Osteoblast (primary cell): ENCODE data around the gene BECN2. TPM values are rescaled to one million over a fixed set of nuclear protein-coding genes. Genes with fewer than 3 reads are reported as not detected.

ENCODE experiments used
- DNase-seq: peaks from one replicate; pipeline ENCODE4 v3.0.0; 2011; ENCODE audit warnings: low spot score, mixed read lengths; ENCODE audit not compliant: insufficient read length; ENCODE audit errors: missing footprints
- H2AFZ ChIP-seq: 2 replicates; pipeline ENCODE4 v1.6.0; 2011; ENCODE audit warnings: mild to moderate bottlenecking, low read length
- H3K27ac ChIP-seq: 2 replicates; pipeline ENCODE4 v1.5.1; 2011; ENCODE audit warnings: mild to moderate bottlenecking, low read depth, low read length, moderate library complexity
- H3K27me3 ChIP-seq: 2 replicates; pipeline ENCODE4 v1.6.0; 2012; ENCODE audit warnings: mild to moderate bottlenecking, control low read depth, inconsistent platforms, low read length, moderate library complexity; ENCODE audit not compliant: insufficient read depth
- H3K36me3 ChIP-seq: 2 replicates; pipeline ENCODE4 v1.5.1; 2011; ENCODE audit warnings: mild to moderate bottlenecking, low read length, control low read depth, moderate library complexity; ENCODE audit not compliant: insufficient read depth
- H3K4me1 ChIP-seq: 2 replicates; pipeline ENCODE4 v1.5.1; 2011; ENCODE audit warnings: mild to moderate bottlenecking, low read length, control low read depth, moderate library complexity; ENCODE audit not compliant: insufficient read depth
- H3K4me2 ChIP-seq: 2 replicates; pipeline ENCODE4 v1.6.0; 2011; ENCODE audit warnings: mild to moderate bottlenecking, low read length; ENCODE audit not compliant: insufficient read depth
- H3K4me3 ChIP-seq: fragments of 200-600 bp; sonication (generic); 3 replicates; pipeline ENCODE4 v1.5.1; 2012; ENCODE audit warnings: mild to moderate bottlenecking, low read length, inconsistent platforms; ENCODE audit not compliant: insufficient read depth
- H3K79me2 ChIP-seq: 2 replicates; pipeline ENCODE4 v1.6.0; 2012; ENCODE audit warnings: mild to moderate bottlenecking, low read length, control low read depth, inconsistent platforms; ENCODE audit not compliant: insufficient read depth
- H3K9me3 ChIP-seq: 2 replicates; pipeline ENCODE4 v1.5.1; 2011; ENCODE audit warnings: low read depth, low read length, control low read depth
- H4K20me1 ChIP-seq: 2 replicates; pipeline ENCODE4 v1.6.0; 2012; ENCODE audit warnings: mild to moderate bottlenecking, low read length, control low read depth; ENCODE audit not compliant: insufficient read depth
- total RNA-seq: library from RNA; depleted of rRNA; stranded (reverse); fragments of >200 nt; gene quantifications from 2 replicates; pipeline ENCODE4 v1.2.3, GENCODE V29; 2012
- TF ChIP-seq, protein P1 (sequence below): IDR thresholded peaks from 2 replicates; pipeline ENCODE4 v1.5.1; 2011; ENCODE audit warnings: mild to moderate bottlenecking, low read depth, low read length, moderate library complexity; ENCODE audit errors: extremely low read depth

Gene BECN2
- total RNA-seq, 1 donor = not detected

DNA sequence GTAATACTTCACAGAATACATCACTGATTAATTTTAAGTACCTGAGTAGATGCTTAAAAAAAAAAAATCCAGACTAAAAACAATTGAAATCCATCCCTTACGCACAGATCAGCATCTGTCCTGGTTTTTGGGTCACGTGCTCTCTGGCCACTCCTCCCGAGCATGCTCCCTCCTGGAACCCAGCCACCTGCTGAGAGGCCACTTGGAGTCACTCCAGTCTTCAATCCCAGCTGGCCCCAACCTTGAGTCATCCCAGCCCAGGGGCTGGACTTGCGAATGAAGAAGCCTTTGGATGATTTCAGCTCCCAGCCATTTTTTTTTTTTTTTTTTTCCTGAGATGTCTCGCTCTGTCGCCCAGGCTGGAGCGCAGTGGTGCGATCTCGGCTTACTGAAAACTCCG is 32.5 kb downstream of the BECN2 start:
- H3K4me1 ChIP-seq = peaks cover 9% of the 10 kb centered on the region
- DNase-seq = peak; percentile 76
- H3K4me2 ChIP-seq = no peak overlapping the region
- no peak overlapping the region for H2AFZ ChIP-seq
- no peaks in the 10 kb centered on the region for H4K20me1 ChIP-seq
- H3K36me3 ChIP-seq = no peaks in the 10 kb centered on the region
- no peak overlapping the region for H3K27ac ChIP-seq
- H3K9me3 ChIP-seq = no peaks in the 10 kb centered on the region
- TF ChIP-seq, protein P1, sequence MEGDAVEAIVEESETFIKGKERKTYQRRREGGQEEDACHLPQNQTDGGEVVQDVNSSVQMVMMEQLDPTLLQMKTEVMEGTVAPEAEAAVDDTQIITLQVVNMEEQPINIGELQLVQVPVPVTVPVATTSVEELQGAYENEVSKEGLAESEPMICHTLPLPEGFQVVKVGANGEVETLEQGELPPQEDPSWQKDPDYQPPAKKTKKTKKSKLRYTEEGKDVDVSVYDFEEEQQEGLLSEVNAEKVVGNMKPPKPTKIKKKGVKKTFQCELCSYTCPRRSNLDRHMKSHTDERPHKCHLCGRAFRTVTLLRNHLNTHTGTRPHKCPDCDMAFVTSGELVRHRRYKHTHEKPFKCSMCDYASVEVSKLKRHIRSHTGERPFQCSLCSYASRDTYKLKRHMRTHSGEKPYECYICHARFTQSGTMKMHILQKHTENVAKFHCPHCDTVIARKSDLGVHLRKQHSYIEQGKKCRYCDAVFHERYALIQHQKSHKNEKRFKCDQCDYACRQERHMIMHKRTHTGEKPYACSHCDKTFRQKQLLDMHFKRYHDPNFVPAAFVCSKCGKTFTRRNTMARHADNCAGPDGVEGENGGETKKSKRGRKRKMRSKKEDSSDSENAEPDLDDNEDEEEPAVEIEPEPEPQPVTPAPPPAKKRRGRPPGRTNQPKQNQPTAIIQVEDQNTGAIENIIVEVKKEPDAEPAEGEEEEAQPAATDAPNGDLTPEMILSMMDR = no peak
- H3K27me3 ChIP-seq = no peaks in the 10 kb centered on the region
- no peak overlapping the region for H3K4me3 ChIP-seq
- no peaks in the 10 kb centered on the region for H3K79me2 ChIP-seq

DNA sequence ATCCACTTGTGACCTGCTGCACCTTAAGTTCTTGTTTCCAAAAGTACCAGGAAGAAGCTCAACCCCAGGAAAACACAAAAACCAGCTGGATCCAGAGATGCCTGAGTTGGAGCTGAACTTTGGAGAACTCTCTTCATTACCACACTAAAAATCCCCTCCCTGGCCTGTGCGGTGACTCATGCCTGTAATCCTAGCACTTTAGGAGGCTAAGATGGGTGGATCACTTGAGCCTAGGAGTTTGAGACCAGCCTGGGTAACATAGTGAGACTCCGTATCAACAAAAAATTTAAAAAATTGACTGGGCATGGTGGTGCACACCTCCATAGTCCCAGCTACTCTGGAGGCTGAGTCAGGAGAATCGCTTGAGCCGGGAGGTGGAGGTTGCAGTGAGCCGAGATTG is 35.2 kb downstream of the BECN2 start:
- no peaks in the 10 kb centered on the region for H3K9me3 ChIP-seq
- TF ChIP-seq, protein P1 = no peak

DNA sequence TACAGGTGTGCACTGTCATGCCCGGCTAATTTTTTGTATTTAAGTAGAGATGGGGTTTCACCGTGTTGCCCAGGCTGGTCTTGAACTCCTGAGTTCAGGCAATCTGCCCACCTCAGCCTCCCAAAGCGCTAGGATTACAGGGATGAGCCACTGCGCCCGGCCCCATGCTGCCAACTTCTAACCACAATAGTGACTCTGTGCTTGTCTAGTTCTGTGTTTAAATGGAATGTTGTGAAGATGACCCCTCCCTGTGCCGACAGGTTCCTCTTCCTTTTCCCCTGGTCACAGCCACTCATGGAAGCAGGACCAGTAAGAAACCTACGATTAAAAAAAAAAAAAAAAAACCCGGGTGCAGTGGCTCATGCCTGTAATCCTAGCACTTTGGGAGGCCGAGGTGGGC is 36.6 kb downstream of the BECN2 start:
- no peak overlapping the region for H3K4me3 ChIP-seq
- TF ChIP-seq, protein P1 = no peak
- H3K79me2 ChIP-seq = no peaks in the 10 kb centered on the region
- no peaks in the 10 kb centered on the region for H3K36me3 ChIP-seq
- no peaks in the 10 kb centered on the region for H3K9me3 ChIP-seq
- no peaks in the 10 kb centered on the region for H3K27me3 ChIP-seq
- H3K4me2 ChIP-seq = no peak overlapping the region
- no peak for DNase-seq
- no peak overlapping the region for H2AFZ ChIP-seq
- H4K20me1 ChIP-seq = no peaks in the 10 kb centered on the region
- H3K27ac ChIP-seq = no peak overlapping the region
- peaks cover 4% of the 10 kb centered on the region for H3K4me1 ChIP-seq

More for the DNA sequence above, 35.2 kb downstream of the BECN2 start:
- H2AFZ ChIP-seq = no peak overlapping the region
- H3K4me2 ChIP-seq = no peak overlapping the region
- H3K27me3 ChIP-seq = no peaks in the 10 kb centered on the region
- H3K36me3 ChIP-seq = no peaks in the 10 kb centered on the region
- no peaks in the 10 kb centered on the region for H4K20me1 ChIP-seq
- H3K27ac ChIP-seq = no peak overlapping the region
- H3K4me1 ChIP-seq = peaks cover 9% of the 10 kb centered on the region
- H3K79me2 ChIP-seq = no peaks in the 10 kb centered on the region
- no peak for DNase-seq
- no peak overlapping the region for H3K4me3 ChIP-seq

DNA sequence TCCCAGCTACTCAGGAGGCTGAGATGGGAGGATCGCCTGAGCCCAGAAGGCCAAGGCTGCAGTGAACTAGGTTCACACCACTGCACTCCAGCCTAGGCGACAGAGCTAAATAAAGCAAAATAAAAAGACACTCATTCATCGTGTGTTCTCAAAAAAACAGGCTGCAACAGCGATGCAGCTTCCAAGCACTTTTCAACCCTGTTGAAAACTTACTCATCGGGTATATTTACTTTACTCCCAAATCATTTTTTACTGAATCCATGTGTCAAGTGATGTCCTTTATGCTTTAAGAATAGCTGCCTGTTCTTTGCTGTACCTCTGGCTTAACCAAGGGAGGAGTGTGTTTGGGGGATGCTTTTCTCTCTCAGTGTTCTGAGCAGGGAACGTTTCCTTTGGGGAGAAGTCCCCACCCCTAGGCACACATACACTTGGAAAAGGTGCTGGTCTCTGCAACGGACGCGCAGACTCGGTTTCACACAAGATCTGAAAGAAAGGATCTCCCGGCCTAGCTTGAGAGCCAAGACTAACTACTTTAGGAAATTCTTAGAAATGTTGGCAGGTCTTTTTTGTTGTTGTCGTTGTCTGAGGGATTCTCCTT is 39.9 kb downstream of the BECN2 start:
- no peak overlapping the region for H3K4me2 ChIP-seq
- no peak overlapping the region for H3K27ac ChIP-seq
- H3K9me3 ChIP-seq = no peaks in the 10 kb centered on the region
- no peaks in the 10 kb centered on the region for H3K27me3 ChIP-seq
- H3K36me3 ChIP-seq = no peaks in the 10 kb centered on the region
- H3K79me2 ChIP-seq = no peaks in the 10 kb centered on the region
- no peaks in the 10 kb centered on the region for H3K4me1 ChIP-seq
- H2AFZ ChIP-seq = no peak overlapping the region
- H3K4me3 ChIP-seq = no peak overlapping the region
- TF ChIP-seq, protein P1 = no peak
- DNase-seq = peak; percentile 31
- no peaks in the 10 kb centered on the region for H4K20me1 ChIP-seq
